Liver (tissue), 9 donors: ENCODE measurements around the gene TOMM5. TPM values are rescaled to one million over a fixed set of nuclear protein-coding genes. Genes with fewer than 3 reads are reported as not detected.

Experiments used
- DNase-seq: peaks from one replicate; pipeline ENCODE4 v3.0.0-alpha.2; 2017; ENCODE audit warnings: low spot score
- H3K27ac ChIP-seq, 2 donors: one replicate each; pipeline ENCODE4 v1.7.0; 2013; ENCODE audit warnings: inconsistent platforms in 2 of 2, low read length in 2 of 2, control low read depth in 1 of 2, low read depth in 1 of 2, mild to moderate bottlenecking in 1 of 2
- H3K27me3 ChIP-seq, 4 donors: one replicate each; pipeline versions ENCODE4 v1.6.1 to v1.7.0; 2013; ENCODE audit warnings: low read length in 3 of 4, inconsistent platforms in 1 of 4, mild to moderate bottlenecking in 1 of 4, moderate library complexity in 1 of 4; ENCODE audit not compliant: control insufficient read depth in 4 of 4, insufficient read depth in 4 of 4
- H3K36me3 ChIP-seq, 4 donors: one replicate each; pipeline versions ENCODE4 v1.6.1 to v1.7.0; 2013; ENCODE audit warnings: low read length in 3 of 4, mild to moderate bottlenecking in 3 of 4, low read depth in 1 of 4, moderate library complexity in 1 of 4; ENCODE audit not compliant: control insufficient read depth in 4 of 4, insufficient read depth in 3 of 4
- H3K4me1 ChIP-seq, 4 donors: one replicate each; pipeline versions ENCODE4 v1.6.1 to v1.7.0; 2013; ENCODE audit warnings: low read length in 3 of 4, mild to moderate bottlenecking in 3 of 4, moderate library complexity in 1 of 4; ENCODE audit not compliant: control insufficient read depth in 4 of 4, insufficient read depth in 4 of 4
- H3K4me3 ChIP-seq, 3 donors: one replicate each; pipeline versions ENCODE4 v1.6.1 to v1.7.0; 2013; ENCODE audit warnings: low read length in 3 of 3, control low read depth in 1 of 3, low read depth in 1 of 3, mild to moderate bottlenecking in 1 of 3
- H3K9ac ChIP-seq, 2 donors: one replicate each; pipeline ENCODE4 v1.7.0; 2013; ENCODE audit warnings: low read length in 2 of 2, mild to moderate bottlenecking in 2 of 2, moderate library complexity in 2 of 2, control low read depth in 1 of 2, low read depth in 1 of 2
- H3K9me3 ChIP-seq, 4 donors: one replicate each; pipeline versions ENCODE4 v1.6.1 to v1.7.0; 2013; ENCODE audit warnings: low read length in 3 of 4; ENCODE audit not compliant: control insufficient read depth in 4 of 4
- EGR1 ChIP-seq, 2 donors: IDR thresholded peaks; 2 replicates each; pipeline ENCODE4 v1.6.1; 2016 to 2018; ENCODE audit warnings: antibody characterized with exemption in 2 of 2, low read depth in 2 of 2
- FOXA1 ChIP-seq: IDR thresholded peaks from 2 replicates; pipeline ENCODE4 v1.6.1; 2016; ENCODE audit warnings: antibody characterized with exemption
- FOXA2 ChIP-seq: IDR thresholded peaks from 2 replicates; pipeline ENCODE4 v1.6.1; 2016; ENCODE audit warnings: antibody characterized with exemption
- GABPA ChIP-seq, 2 donors: IDR thresholded peaks in 1 of 2; conservative IDR thresholded peaks in 1 of 2; 2 replicates each; pipeline ENCODE4 v1.6.1; 2016; ENCODE audit warnings: antibody characterized with exemption in 2 of 2, mild to moderate bottlenecking in 1 of 2, moderate library complexity in 1 of 2
- HNF4A ChIP-seq, 2 donors: conservative IDR thresholded peaks; 2 replicates each; pipeline ENCODE4 v1.6.1; 2016; ENCODE audit warnings: antibody characterized with exemption in 2 of 2, mild to moderate bottlenecking in 2 of 2
- HNF4G ChIP-seq: IDR thresholded peaks from 2 replicates; pipeline ENCODE4 v1.6.1; 2016; ENCODE audit warnings: antibody characterized with exemption
- JUND ChIP-seq, 2 donors: IDR thresholded peaks; 2 replicates each; pipeline ENCODE4 v1.6.1; 2016; ENCODE audit warnings: antibody characterized with exemption in 2 of 2
- NR2F2 ChIP-seq: IDR thresholded peaks from 2 replicates; pipeline ENCODE4 v1.6.1; 2016; ENCODE audit warnings: antibody characterized with exemption
- RAD21 ChIP-seq, 2 donors: IDR thresholded peaks; 2 replicates each; pipeline ENCODE4 v1.6.1; 2016; ENCODE audit warnings: antibody characterized with exemption in 2 of 2, mild to moderate bottlenecking in 2 of 2
- RXRA ChIP-seq, 2 donors: IDR thresholded peaks; 2 replicates each; pipeline ENCODE4 v1.6.1; 2017 to 2018; ENCODE audit warnings: antibody characterized with exemption in 2 of 2, mild to moderate bottlenecking in 1 of 2
- SP1 ChIP-seq: IDR thresholded peaks from 2 replicates; pipeline ENCODE4 v1.6.1; 2018; ENCODE audit warnings: antibody characterized with exemption, mild to moderate bottlenecking
- TAF1 ChIP-seq: conservative IDR thresholded peaks from 2 replicates; pipeline ENCODE4 v1.6.1; 2016; ENCODE audit warnings: antibody characterized with exemption, mild to moderate bottlenecking
- YY1 ChIP-seq: IDR thresholded peaks from 2 replicates; pipeline ENCODE4 v1.6.1; 2016; ENCODE audit warnings: antibody characterized with exemption, mild to moderate bottlenecking
- WGBS: extraction: QIAGEN DNeasy Blood & Tissue Kit; methylation state at CpG from one replicate; pipeline ENCODE4 v1.1.7; 2013; 5-methylcytosine and 5-hydroxymethylcytosine counted together
- polyA plus RNA-seq, 2 donors: library from polyadenylated mRNA; stranded (reverse) in 1 of 2; unstranded in 1 of 2; fragments of 200-250 nt in 1 of 2; fragments of >200 nt in 1 of 2; fragmentation: Nextera tagmentation in 1 of 2; extraction: Ambion mirVana in 1 of 2; gene quantifications; one replicate each; pipeline versions ENCODE4 v1.2.1 to v1.2.3, GENCODE V29; 2013 to 2015
- total RNA-seq, 2 donors: library from RNA; depleted of rRNA; stranded (reverse); fragments of >200 nt; gene quantifications; one replicate each; pipeline ENCODE4 v1.2.3, GENCODE V29; 2014
- TF ChIP-seq, protein P1 (sequence below): IDR thresholded peaks from 2 replicates; pipeline ENCODE4 v1.6.1; 2016; ENCODE audit warnings: antibody characterized with exemption
- TF ChIP-seq, protein P2 (sequence below): IDR thresholded peaks from 2 replicates; pipeline ENCODE4 v1.6.1; 2016; ENCODE audit warnings: antibody characterized with exemption
- TF ChIP-seq, protein P3 (sequence below): IDR thresholded peaks from 2 replicates; pipeline ENCODE4 v1.6.1; 2016; ENCODE audit warnings: antibody characterized with exemption
- TF ChIP-seq, protein P4 (sequence below): IDR thresholded peaks from 2 replicates; pipeline ENCODE4 v1.6.1; 2016; ENCODE audit warnings: antibody characterized with exemption, mild to moderate bottlenecking
- TF ChIP-seq, protein P5 (sequence below): fragments of 150-350 bp; IDR thresholded peaks from 2 replicates; pipeline ENCODE4 v1.5.1; 2017; ENCODE audit warnings: improper control_type of control experiment, low read depth, low read length; ENCODE audit not compliant: missing input control
- donor health status: healthy.
- donor health status: healthy.
- donor health status: healthy.
- donor health status: healthy.
- donor health status: healthy.

The TOMM5 gene
- total and polyA plus RNA-seq, 4 donors, result 43.0 to 107 (median 71.9) TPM

DNA sequence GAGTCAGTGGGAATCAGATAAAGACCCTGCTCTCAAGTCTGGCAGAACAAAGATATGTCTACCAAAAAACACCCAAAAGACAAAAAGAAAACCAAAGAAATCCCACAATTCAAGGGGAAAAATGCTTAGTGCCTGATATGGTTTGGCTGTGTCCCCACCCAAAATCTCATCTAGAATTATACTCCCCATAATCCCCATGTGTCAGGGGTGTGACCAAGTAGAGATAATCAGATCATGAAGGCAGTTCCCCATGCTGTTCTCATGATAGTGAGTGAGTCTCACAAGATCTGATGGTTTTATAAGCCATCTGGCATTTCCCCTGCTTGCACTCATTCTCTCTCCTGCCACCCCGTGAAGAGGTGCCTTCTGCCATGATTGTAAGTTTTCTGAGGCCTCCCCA, 29.6 kb downstream of the TOMM5 start:
- TF ChIP-seq RAD21 (IDR thresholded peaks at IDR 0.05) (no peak), FOXA2 (no peak), HNF4A (conservative IDR thresholded peaks at IDR 0.05) (no peak), NR2F2 (no peak), JUND (IDR thresholded peaks at IDR 0.05) (no peak), SP1 (no peak), EGR1 (IDR thresholded peaks at IDR 0.05; ENCODE audit: low read depth in 2 of 2) (no peak), RXRA (IDR thresholded peaks at IDR 0.05) (no peak), FOXA1 (no peak), TAF1 (no peak), HNF4G (no peak), GABPA (IDR thresholded peaks at IDR 0.05 in 1 of 2, conservative IDR thresholded peaks at IDR 0.05 in 1 of 2) (no peak), YY1 (no peak)
- TF ChIP-seq, protein P1, sequence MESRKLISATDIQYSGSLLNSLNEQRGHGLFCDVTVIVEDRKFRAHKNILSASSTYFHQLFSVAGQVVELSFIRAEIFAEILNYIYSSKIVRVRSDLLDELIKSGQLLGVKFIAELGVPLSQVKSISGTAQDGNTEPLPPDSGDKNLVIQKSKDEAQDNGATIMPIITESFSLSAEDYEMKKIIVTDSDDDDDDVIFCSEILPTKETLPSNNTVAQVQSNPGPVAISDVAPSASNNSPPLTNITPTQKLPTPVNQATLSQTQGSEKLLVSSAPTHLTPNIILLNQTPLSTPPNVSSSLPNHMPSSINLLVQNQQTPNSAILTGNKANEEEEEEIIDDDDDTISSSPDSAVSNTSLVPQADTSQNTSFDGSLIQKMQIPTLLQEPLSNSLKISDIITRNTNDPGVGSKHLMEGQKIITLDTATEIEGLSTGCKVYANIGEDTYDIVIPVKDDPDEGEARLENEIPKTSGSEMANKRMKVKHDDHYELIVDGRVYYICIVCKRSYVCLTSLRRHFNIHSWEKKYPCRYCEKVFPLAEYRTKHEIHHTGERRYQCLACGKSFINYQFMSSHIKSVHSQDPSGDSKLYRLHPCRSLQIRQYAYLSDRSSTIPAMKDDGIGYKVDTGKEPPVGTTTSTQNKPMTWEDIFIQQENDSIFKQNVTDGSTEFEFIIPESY, result no peak
- TF ChIP-seq, protein P2, sequence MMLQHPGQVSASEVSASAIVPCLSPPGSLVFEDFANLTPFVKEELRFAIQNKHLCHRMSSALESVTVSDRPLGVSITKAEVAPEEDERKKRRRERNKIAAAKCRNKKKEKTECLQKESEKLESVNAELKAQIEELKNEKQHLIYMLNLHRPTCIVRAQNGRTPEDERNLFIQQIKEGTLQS, result no peak
- TF ChIP-seq, protein P3, sequence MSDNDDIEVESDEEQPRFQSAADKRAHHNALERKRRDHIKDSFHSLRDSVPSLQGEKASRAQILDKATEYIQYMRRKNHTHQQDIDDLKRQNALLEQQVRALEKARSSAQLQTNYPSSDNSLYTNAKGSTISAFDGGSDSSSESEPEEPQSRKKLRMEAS, result no peak
- TF ChIP-seq, protein P4, sequence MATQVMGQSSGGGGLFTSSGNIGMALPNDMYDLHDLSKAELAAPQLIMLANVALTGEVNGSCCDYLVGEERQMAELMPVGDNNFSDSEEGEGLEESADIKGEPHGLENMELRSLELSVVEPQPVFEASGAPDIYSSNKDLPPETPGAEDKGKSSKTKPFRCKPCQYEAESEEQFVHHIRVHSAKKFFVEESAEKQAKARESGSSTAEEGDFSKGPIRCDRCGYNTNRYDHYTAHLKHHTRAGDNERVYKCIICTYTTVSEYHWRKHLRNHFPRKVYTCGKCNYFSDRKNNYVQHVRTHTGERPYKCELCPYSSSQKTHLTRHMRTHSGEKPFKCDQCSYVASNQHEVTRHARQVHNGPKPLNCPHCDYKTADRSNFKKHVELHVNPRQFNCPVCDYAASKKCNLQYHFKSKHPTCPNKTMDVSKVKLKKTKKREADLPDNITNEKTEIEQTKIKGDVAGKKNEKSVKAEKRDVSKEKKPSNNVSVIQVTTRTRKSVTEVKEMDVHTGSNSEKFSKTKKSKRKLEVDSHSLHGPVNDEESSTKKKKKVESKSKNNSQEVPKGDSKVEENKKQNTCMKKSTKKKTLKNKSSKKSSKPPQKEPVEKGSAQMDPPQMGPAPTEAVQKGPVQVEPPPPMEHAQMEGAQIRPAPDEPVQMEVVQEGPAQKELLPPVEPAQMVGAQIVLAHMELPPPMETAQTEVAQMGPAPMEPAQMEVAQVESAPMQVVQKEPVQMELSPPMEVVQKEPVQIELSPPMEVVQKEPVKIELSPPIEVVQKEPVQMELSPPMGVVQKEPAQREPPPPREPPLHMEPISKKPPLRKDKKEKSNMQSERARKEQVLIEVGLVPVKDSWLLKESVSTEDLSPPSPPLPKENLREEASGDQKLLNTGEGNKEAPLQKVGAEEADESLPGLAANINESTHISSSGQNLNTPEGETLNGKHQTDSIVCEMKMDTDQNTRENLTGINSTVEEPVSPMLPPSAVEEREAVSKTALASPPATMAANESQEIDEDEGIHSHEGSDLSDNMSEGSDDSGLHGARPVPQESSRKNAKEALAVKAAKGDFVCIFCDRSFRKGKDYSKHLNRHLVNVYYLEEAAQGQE, result no peak
- TF ChIP-seq, protein P5, sequence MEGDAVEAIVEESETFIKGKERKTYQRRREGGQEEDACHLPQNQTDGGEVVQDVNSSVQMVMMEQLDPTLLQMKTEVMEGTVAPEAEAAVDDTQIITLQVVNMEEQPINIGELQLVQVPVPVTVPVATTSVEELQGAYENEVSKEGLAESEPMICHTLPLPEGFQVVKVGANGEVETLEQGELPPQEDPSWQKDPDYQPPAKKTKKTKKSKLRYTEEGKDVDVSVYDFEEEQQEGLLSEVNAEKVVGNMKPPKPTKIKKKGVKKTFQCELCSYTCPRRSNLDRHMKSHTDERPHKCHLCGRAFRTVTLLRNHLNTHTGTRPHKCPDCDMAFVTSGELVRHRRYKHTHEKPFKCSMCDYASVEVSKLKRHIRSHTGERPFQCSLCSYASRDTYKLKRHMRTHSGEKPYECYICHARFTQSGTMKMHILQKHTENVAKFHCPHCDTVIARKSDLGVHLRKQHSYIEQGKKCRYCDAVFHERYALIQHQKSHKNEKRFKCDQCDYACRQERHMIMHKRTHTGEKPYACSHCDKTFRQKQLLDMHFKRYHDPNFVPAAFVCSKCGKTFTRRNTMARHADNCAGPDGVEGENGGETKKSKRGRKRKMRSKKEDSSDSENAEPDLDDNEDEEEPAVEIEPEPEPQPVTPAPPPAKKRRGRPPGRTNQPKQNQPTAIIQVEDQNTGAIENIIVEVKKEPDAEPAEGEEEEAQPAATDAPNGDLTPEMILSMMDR, result no peak
- no peak overlapping the region for H3K27ac ChIP-seq
- no peak overlapping the region for H3K4me3 ChIP-seq
- no peak overlapping the region for H3K9ac ChIP-seq
- peaks cover 0 to 4% (median 0%) of the 10 kb centered on the region in 4 donors for H3K9me3 ChIP-seq
- WGBS, result 94% methylated on average over 1 of the region's 1 CpG
- H3K36me3 ChIP-seq, result no peaks in the 10 kb centered on the region
- DNase-seq, result no peak
- H3K27me3 ChIP-seq, result no peaks in the 10 kb centered on the region
- no peaks in the 10 kb centered on the region for H3K4me1 ChIP-seq
